NOMO-1 treated with DMSO at 0.1 percent for 48 hours (cell line): ENCODE measurements around the gene THAP10.
A peak's percentile ranks its signal among the peaks of the same experiment; 100 is the strongest.
"Not testable (repeated sequence)": the region's sequence is repeated elsewhere in the genome, so short reads cannot be mapped to it uniquely, and the experiment has no call there.

Source experiments
- DNase-seq: peaks from one replicate; lab custom pipeline; 2025; ENCODE audit not compliant: unreplicated experiment; lab: John Stamatoyannopoulos, UW

Gene THAP10

GRCh38 chr15:70892002-70892911 lies at the start of gene THAP10, which contains the start of gene LRRC49:
TSS of gene THAP10 (minus strand) at chr15:70892433. CDS start at chr15:70892272, 161 bp downstream.
TSS of gene LRRC49 (plus strand) at chr15:70892826. CDS start at chr15:70892895, 69 bp downstream.
- peak; percentile 70 for DNase-seq

DNA sequence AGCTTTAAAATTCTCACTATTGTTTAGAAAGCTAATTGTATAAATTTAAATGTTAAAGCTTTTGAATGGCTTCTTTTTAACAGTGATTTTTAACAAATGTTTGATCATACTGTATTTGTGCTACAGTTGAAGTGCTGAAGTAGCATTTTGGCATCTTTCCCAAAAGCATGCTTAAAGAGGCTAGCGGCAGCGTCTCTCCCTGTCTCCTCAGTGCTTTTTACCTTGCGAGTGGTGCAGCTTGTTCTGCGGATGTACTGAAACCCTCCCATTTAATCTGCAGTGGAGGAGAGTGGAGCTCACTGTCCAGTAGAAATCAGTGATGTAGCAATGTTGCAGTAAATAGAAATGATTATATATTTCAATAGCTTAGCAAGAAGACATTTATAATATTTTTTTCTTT lies 44.1 kb upstream of the THAP10 start:
- no peak for DNase-seq

- DNase-seq: no peak
Observed at GRCh38 chr15:70935631-70936030, 43.4 kb upstream of the THAP10 start.

GRCh38 chr15:70933411-70933810 lies 41.2 kb upstream of the THAP10 start:
- no peak for DNase-seq

DNA sequence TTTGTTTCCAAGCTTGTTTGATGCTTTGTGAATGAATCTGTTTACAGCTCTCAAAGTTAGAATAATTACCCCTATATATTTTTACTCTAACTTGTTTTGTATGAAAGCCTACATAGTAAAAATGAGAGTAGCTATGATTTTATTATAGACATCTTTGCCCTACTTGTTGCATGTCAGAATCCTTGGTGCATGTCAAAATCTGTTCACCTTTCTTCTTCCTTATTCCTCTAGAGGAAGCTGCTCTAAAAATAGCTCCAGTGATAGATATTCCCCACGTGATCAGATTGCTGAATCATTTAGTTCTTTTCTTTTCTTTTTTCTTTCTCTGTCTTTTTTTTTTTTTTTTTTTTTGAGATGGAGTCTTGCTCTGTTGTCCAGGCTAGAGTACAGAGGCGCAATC lies 40.2 kb upstream of the THAP10 start:
- peak; percentile 45 for DNase-seq

GRCh38 chr15:70931821-70932220 lies 39.6 kb upstream of the THAP10 start:
- peak; percentile 11 for DNase-seq

DNA sequence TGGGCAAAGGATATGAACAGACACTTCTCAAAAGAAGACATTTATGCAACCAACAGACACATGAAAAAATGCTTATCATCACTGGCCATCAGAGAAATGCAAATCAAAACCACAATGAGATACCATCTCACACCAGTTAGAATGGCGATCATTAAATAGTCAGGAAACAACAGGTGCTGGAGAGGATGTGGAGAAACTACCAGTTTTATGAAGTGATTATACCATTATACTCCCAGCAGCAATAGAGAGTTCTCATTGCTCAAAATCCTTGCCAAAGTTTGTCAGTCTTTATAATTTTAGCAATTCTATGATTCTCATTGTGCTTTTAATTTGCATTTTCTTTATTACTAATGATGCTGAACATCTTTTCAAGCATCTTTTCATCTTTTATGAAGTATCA lies 34.7 kb upstream of the THAP10 start:
- DNase-seq: not testable (repeated sequence)

- DNase-seq: no peak
Observed at GRCh38 chr15:70923311-70924080, 31.3 kb upstream of the THAP10 start.

DNA sequence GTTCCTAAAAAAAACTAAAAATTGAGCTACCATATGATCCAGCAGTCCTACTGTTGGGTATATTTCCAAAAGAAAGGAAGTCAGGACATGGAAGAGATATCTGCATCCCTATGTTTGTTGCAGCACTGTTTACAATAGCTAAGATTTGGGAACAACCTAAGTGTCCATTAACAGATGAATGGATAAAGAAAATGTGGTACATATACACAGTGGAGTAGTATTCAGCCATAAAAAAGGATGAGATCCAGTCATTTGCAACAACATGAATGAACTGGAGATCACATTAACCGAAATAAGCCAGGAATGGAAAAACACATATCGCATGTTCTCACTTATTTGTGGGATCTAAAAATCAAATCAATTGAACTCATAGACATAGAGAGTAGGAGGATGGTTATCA lies 29.9 kb upstream of the THAP10 start:
- DNase-seq: no peak

DNA sequence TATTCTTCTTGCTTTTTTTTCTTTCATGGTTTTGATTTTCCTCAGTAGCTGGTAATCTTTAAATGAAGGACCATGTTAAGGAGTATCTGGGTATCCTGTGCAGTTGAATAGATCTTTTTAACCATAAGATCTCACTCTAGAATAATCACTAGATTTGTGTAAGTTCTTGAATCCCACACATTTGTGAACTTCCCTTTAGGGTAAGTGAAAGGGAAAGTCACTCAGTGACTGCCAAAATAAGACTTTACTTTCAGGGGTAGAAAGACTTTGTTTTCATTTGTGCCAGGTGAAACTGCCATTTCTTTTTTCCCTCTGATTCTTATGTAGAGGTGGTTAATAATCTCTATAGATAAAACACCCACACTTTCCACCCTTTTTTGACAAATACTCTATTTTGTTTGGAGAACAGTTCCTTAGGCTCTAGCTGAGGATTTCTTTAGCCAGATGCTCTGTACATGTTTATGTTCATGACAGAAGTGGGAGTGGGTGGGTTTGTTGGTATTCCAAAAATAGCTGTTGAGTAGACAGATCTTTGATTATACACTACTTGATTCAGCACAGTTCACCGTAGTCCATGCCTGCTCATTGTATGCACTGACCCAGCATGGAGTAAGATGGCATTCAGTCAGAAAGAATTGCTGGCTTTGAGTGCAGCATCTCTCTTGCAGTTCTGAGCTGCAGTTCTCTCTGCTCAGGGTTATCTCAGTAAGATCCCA lies 28.9 kb upstream of the THAP10 start:
- no peak for DNase-seq

DNA sequence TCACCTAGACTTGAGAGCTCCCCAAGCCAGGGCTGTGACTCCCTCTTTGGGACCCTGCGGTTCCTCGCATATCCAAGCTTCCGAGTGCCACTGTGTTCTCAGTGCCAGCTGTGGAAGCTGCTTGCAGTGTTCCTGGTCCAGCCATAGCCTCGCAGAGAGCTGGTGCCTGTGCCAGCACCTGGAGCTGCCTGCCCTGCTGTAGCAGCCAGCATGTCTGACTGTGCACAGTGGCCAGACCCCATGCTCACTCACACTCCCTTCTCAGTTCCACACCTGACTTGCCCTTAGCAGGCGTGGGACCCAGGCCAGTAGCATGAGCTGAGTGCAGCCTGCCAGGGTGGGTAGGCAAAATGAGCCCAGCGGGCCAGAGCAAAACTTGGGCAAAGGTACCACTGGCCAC lies 25.7 kb upstream of the THAP10 start:
- DNase-seq: no peak

GRCh38 chr15:70916531-70916930 lies 24.3 kb upstream of the THAP10 start:
- no peak for DNase-seq

- no peak for DNase-seq
Observed at GRCh38 chr15:70912187-70912586, 20.0 kb upstream of the THAP10 start.

- DNase-seq: no peak
Observed at GRCh38 chr15:70910958-70911357, 18.7 kb upstream of the THAP10 start.

- no peak for DNase-seq
Observed at GRCh38 chr15:70907784-70908471, 15.7 kb upstream of the THAP10 start.

GRCh38 chr15:70906842-70907241 lies 14.6 kb upstream of the THAP10 start:
- no peak for DNase-seq

- DNase-seq: peak; percentile 22
Observed at GRCh38 chr15:70902107-70902506, 9.9 kb upstream of the THAP10 start.

- DNase-seq: no peak
Observed at GRCh38 chr15:70892912-70893560, 803 bp upstream of the THAP10 start.

- DNase-seq: no peak
Observed at GRCh38 chr15:70882361-70882760, 9.9 kb downstream of the THAP10 start.

DNA sequence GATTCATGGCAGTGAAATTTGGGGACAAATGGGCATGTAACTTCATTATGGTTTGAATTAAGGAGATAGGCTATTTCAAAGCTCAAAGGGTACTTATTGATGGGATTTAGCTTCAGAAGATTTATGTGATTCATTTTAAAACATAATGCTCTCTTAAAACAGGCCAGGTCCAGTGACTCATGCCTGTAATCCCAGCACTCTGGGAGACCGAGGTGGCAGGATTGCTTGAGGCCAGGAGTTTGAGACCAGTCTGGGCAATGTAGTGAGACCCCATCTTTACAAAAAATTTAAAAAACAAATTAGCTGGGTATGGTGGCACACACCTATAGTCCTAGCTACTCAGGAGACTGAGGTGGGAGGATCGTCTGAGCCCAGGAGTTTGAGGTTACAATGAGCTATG lies 11.5 kb downstream of the THAP10 start:
- DNase-seq: no peak
